ENCODE results near the gene GPR151. TPM values are rescaled to one million over a fixed set of nuclear protein-coding genes. Genes with fewer than 3 reads are reported as not detected.
"Not testable (repeated sequence)": the region's sequence is repeated elsewhere in the genome, so short reads cannot be mapped to it uniquely, and the experiment has no call there.

Gene GPR151
- total RNA-seq (not detected), polyA plus RNA-seq (not detected), total RNA-seq (0 reads per million in 6 experiments)

DNA sequence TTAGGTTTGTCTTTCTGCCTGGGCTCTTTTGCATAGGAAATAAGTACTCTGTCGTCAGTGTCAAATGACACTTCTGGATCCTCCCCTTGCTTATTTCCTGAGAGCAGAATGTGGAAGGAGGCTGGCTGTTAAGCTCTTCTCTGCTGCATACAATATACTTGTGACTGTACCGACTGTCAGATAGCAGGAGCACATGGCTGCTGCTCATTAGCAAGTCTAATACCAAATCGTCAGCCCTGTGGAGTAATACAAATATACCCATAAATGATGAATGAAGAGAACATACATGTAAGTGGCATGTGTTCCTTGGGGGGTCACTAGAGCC lies at the start of gene GPR151:
Gene GPR151 (minus strand): TSS at position 40 of the 325 bp plus-strand sequence. CDS start 77 bp downstream, outside the sequence.
- Mint-ChIP-seq H3K9me3 (no peaks in the 10 kb centered on the region), H3K36me3 (peaks cover 0 to 14% (median 0%) of the 10 kb centered on the region in 3 donors), H3K27ac (peak within 1 kb of the TSS in 4 of 10 donors; percentile 4 to 46 (median 32)), H3K4me3 (no peak within 1 kb of the TSS), H3K4me1 (peaks cover 0 to 2% (median under 1%) of the 10 kb centered on the region in 4 donors), H3K27me3 (peaks cover 0 to 6% (median 1%) of the 10 kb centered on the region in 5 donors)
- POLR2A ChIA-PET, result no interaction called here
- ATAC-seq (no peak), DNase-seq (no peak)

DNA sequence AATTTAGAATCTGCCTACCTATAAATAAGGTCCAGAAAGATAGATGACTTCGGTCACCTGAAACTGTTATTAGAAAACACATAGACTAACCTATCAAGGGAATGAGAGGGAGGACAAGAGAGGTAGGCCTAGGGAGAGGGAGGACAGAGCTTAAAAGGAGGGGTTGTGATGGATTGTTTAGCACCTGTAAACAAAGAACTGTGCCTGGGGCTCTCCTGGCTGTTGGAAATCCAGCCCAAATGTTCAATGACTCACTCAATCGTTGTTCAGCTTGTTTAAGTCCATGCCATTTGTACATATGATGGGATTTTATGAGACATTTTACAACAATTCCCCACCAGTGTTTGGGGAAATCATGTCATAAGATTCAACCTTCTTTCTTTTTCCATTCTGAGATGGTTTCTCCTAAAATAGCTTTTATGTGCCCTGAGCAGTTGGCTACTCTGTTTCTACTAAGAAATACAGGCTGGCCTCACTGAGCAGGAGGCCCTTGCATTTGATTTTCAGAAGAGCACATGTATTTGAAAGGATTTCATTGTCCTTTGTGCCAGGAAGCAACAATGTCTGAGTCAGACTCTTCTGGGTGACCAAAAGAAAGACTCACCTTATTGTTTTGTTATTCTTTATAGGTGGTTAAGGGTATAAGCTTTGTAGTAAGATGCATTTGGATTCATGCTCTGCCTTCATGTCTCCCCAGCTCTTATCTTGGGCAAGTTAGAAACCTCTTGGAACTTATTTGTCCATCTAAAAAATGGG lies 48.2 kb upstream of the GPR151 start:
- ATAC-seq (no peak), DNase-seq (no peak)
- no peak overlapping the region for H3K4me3 Mint-ChIP-seq
- POLR2A ChIA-PET, result no interaction called here
- peaks cover 0 to 6% (median 4%) of the 10 kb centered on the region in 4 donors for H3K4me1 Mint-ChIP-seq
- H3K27ac Mint-ChIP-seq, result no peak overlapping the region
- H3K27me3 Mint-ChIP-seq, result peaks cover 0 to 5% (median 1%) of the 10 kb centered on the region in 5 donors
- H3K9me3 Mint-ChIP-seq, result no peaks in the 10 kb centered on the region
- no peaks in the 10 kb centered on the region for H3K36me3 Mint-ChIP-seq

DNA sequence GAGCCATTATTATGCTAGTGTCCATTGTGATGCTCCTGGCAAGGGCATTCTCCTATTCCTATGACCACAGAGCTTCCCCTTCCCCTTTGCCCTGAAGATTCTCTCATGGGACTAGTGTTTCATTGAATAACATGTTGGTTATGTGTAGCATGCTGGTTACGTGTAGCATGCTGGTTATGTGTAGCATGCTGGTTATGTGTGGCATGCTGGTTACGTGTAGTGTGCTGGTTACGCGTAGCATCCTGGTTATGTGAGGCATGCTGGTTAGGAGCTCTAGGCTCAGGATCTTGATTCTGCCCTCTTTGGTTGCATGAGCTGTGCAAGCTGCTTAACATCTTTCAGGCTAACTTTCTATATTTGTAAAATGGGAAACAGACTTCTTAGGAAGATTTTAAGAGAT lies 46.5 kb upstream of the GPR151 start:
- DNase-seq (no peak), ATAC-seq (no peak)
- Mint-ChIP-seq H3K36me3 (no peaks in the 10 kb centered on the region), H3K4me1 (peaks cover 0 to 6% (median 4%) of the 10 kb centered on the region in 4 donors), H3K9me3 (no peaks in the 10 kb centered on the region), H3K27ac (no peak overlapping the region), H3K4me3 (no peak overlapping the region), H3K27me3 (peaks cover 0 to 10% (median 2%) of the 10 kb centered on the region in 5 donors)
- POLR2A ChIA-PET, result no interaction called here

DNA sequence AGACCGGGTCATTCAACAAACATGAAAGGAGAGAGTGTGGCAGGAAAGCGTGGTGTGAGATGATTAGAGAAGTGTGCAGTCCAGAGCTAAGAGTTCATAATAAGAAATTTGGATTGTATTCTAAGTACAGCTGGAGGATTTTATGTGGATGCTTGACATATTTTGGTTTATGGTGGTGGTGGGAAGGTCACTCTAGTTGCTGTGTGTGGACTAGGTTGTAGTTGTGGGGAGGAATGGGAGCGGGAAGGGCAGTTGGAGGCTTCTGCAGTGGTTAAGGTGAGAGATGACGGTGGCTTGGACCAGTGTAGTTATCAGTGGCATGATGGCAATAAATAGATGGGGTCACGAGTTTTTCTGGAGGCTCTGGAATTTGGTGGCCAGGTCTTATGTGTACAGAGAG lies 45.7 kb upstream of the GPR151 start:
- DNase-seq (no peak), ATAC-seq (no peak)
- POLR2A ChIA-PET, result no interaction called here
- Mint-ChIP-seq H3K36me3 (no peaks in the 10 kb centered on the region), H3K4me3 (no peak overlapping the region), H3K4me1 (peaks cover 0 to 6% (median 4%) of the 10 kb centered on the region in 4 donors), H3K27me3 (peaks cover 0 to 11% (median 2%) of the 10 kb centered on the region in 5 donors), H3K9me3 (no peaks in the 10 kb centered on the region), H3K27ac (no peak overlapping the region)

DNA sequence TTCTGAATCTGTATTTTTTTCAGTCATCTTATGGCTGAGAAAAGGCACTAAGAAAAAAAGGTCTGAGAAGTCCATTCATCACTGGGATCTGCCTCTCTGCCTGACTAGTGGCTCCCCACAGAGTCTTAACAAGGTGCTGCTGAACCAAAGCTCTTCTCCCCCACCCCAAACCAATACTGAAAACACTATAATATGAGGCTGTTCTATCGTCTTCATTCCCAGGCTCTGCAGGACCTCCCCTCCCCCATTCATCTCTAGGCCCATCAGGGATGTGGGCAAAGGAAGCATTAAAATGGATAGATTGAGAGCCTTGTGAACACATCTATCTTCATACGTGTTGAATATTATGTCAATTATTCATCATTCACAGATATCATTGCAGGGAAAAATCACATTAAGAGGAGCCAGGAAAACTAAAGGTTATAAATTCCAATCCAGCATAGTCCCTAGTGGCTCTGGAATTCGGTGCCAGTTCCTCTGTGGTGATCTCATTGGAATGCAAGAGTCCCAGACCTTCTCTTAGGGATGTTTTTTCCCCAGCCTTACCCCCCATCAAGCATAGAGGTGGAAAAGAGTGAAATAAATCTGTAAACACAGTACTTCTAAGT lies 44.3 kb upstream of the GPR151 start:
- Mint-ChIP-seq H3K36me3 (no peaks in the 10 kb centered on the region), H3K27me3 (peaks cover 0 to 11% (median 4%) of the 10 kb centered on the region in 5 donors), H3K4me1 (no peaks in the 10 kb centered on the region), H3K27ac (no peak overlapping the region), H3K4me3 (no peak overlapping the region), H3K9me3 (no peaks in the 10 kb centered on the region)
- ATAC-seq (no peak), DNase-seq (no peak)
- POLR2A ChIA-PET, result no interaction called here

DNA sequence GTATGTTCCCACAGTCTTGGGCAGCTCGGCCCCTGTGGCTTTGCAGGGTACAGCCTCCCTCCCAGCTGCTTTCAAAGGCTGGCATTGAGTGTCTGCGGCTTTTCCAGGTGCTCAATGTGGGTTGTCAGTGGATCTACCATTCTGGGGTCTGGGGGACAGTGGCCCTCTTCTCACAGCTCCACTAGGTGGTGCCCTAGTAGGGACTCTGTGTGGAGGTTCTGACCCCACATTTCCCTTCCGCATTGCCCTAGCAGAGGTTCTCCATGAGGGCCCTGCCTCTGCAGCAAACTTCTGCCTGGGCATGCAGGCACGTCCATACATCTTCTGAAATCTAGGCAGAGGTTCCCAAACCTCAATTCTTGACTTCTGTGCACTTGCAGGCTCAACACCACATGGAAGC lies 40.9 kb upstream of the GPR151 start:
- POLR2A ChIA-PET, H3K9me3 Mint-ChIP-seq, H3K4me3 Mint-ChIP-seq, H3K36me3 Mint-ChIP-seq, H3K4me1 Mint-ChIP-seq, DNase-seq, ATAC-seq, H3K27ac Mint-ChIP-seq: not testable (repeated sequence)
- peaks cover 2 to 15% (median 11%) of the 10 kb centered on the region in 5 donors for H3K27me3 Mint-ChIP-seq

DNA sequence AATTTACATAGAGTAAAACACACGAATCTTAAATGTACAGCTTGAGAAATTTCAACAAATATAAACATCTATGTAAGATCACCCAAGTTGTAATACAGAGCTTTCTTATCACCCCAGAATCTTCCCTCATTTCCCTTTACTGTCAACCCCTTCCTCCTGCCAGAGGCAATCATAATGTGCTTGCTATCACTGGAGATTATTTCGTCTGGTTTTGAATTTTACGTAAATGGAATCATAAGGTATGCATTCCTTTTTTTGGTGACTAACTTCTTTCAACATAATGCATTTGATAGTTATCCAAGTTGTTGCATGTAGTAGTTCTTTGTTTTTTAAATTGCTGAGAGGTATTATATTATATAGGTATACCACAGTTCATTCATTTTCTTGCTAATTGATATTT lies 37.5 kb upstream of the GPR151 start:
- ATAC-seq, result no peak
- Mint-ChIP-seq H3K27ac (no peak overlapping the region), H3K4me3 (no peak overlapping the region), H3K9me3 (no peaks in the 10 kb centered on the region), H3K36me3 (no peaks in the 10 kb centered on the region), H3K4me1 (no peaks in the 10 kb centered on the region), H3K27me3 (peaks cover 4 to 23% (median 12%) of the 10 kb centered on the region in 5 donors)
- POLR2A ChIA-PET, result no interaction called here
- no peak for DNase-seq

DNA sequence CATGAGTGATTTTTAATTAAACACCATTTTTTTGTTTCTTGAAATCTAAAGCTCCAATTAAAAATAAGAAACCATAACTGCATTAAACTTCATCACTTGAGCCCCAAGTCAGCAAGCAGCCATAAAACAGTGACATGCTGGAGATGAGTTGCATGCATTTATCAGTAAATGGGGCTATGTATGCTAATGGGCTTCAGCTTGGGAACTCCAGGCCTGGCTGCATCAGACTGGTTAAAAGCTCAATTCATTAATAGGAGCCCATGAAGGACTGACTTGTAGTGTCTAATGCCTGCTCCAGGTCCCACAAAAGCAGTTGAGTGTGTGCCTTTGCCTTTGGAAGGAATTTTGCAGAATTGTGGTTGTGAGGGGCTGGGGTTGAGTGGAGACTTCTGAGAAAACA lies 33.6 kb upstream of the GPR151 start:
- POLR2A ChIA-PET, result no interaction called here
- Mint-ChIP-seq H3K36me3 (no peaks in the 10 kb centered on the region), H3K27me3 (peaks cover 2 to 23% (median 8%) of the 10 kb centered on the region in 5 donors), H3K4me1 (no peaks in the 10 kb centered on the region), H3K9me3 (no peaks in the 10 kb centered on the region), H3K4me3 (no peak overlapping the region), H3K27ac (no peak overlapping the region)
- DNase-seq (no peak), ATAC-seq (no peak)

DNA sequence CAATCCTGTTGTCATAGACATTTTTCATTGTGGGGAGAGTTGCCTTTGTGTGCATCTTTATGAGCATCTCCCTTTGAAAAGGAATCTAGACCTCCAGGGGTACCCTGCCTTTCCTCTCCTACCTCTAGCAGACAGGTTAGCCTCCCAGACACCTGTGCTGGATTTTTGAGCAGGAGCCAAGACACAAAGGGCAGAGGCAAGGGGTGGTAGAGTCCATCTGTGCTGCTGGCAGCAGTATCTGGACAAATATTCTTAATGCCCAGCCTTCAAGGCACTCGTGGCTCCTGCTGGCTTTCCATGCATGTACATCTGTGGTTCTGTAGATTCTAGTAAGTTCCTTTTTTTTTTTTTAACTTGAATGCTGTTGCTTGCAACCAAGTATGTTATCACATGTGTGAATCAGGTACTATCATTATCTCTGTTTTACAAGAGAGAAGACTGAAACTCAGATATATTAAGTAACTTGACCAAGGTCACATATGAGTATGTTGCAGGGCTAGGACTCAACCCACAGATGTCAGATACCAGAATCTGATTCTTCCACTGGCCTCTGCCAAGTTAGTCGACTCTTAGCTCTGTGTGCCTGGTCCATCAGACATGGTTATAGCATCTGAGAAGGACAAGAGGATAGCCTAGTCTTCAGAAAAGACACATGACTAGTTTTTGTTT lies 32.9 kb upstream of the GPR151 start:
- no peak for ATAC-seq
- Mint-ChIP-seq H3K27me3 (peaks cover 2 to 18% (median 8%) of the 10 kb centered on the region in 5 donors), H3K27ac (no peak overlapping the region), H3K4me1 (no peaks in the 10 kb centered on the region), H3K4me3 (no peak overlapping the region), H3K36me3 (no peaks in the 10 kb centered on the region), H3K9me3 (no peaks in the 10 kb centered on the region)
- no peak for DNase-seq
- POLR2A ChIA-PET, result no interaction called here

DNA sequence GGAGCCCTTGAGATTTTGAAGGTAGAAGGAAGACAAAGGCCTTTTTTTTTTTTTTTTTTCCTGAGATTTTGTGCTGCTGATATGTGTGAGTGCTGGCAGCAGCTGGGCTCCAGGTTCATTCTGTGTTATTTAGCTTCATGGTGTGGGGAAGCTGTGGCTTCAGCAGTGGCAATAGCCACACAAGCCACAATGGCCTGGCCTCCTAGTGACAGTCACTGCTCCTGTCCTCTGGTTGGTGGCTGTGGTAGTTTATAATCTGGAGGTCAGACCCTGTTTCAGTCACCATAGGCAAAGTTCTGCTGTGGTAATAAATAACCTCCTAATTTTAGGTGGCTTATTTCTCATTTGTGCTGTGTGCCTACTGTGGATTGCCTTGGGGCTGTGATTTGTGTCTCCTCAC lies 28.2 kb upstream of the GPR151 start:
- POLR2A ChIA-PET, result no interaction called here
- H3K4me1 Mint-ChIP-seq, result peaks cover 0 to 6% (median 1%) of the 10 kb centered on the region in 4 donors
- DNase-seq (no peak), ATAC-seq (no peak)
- H3K27ac Mint-ChIP-seq, result no peak overlapping the region
- no peaks in the 10 kb centered on the region for H3K9me3 Mint-ChIP-seq
- peaks cover 0 to 9% (median 3%) of the 10 kb centered on the region in 5 donors for H3K27me3 Mint-ChIP-seq
- H3K36me3 Mint-ChIP-seq, result no peaks in the 10 kb centered on the region
- no peak overlapping the region for H3K4me3 Mint-ChIP-seq

DNA sequence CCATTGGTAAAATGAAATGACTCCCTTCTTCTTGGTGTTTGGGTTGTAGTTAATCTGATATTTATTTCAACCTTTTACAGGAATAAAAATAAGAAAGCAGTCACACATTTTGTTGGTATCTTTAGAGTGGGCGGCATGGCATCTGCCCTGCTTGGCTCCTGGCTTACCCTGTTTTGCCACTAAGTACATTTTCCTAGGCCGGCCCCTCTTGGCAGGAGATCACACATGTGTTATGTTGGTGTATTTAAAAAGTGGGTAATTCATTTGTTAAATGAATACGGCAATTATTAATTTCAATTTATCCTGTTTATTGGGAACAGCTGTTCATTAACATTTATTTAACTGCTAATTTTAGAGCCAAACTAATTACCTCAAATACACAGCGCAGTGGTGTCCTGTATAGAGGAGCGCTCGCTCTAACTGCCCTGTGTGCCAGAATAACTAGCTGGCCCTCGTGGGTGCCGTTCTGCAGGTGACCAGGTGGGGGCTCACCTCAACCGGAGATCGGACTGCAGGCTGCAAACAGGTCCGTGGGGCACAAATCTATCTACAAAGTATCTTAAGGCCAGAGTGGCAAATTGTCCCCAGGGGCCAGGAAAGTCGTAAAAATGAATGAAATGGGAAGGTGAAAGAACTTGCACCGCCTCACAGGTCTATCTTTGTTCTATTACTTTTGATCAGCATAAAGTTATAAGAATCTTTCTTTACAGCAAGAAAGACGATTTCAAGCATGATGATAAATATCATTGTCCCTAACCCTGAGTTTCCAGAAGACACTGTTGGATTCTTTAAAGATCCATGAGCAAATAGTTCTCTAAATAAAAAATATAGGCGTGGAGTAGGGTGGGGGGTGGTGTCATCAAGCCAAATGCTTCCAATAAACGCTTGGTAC lies 26.2 kb upstream of the GPR151 start:
- H3K27ac Mint-ChIP-seq, result peak overlapping the region in 1 of 10 donors; percentile 19
- DNase-seq (peak; percentile 43 to 74 (median 58)), ATAC-seq (peak; percentile 77 to 85)
- H3K4me3 Mint-ChIP-seq, result no peak overlapping the region
- H3K4me1 Mint-ChIP-seq, result peaks cover 0 to 6% (median 1%) of the 10 kb centered on the region in 4 donors
- peaks cover 0 to 2% (median 0%) of the 10 kb centered on the region in 5 donors for H3K27me3 Mint-ChIP-seq
- POLR2A ChIA-PET, result no interaction called here
- no peaks in the 10 kb centered on the region for H3K36me3 Mint-ChIP-seq
- no peaks in the 10 kb centered on the region for H3K9me3 Mint-ChIP-seq

DNA sequence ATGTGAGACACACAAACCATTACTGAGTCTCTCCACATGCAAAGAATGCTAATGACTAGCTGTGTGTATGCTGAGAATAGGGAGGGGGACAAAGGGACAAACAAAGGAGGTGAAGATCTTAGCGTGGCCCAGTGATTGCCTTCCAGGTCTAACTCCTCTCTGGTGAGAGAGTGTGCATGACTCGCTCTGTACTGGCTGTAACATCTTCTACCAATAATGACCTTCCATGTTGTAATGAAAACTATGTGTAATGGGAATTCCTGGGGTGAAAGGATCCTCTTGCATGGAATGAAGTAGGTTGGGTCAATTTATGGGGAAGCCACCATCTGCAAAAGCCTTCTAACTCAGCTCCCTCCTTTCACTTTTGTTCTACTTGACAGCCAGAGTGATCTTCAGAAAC lies 24.4 kb upstream of the GPR151 start:
- no peak for ATAC-seq
- H3K27me3 Mint-ChIP-seq, result peaks cover 0 to 3% (median 2%) of the 10 kb centered on the region in 5 donors
- POLR2A ChIA-PET, result no interaction called here
- H3K27ac Mint-ChIP-seq, result no peak overlapping the region
- DNase-seq, result no peak
- H3K4me1 Mint-ChIP-seq, result peaks cover 0 to 6% (median 1%) of the 10 kb centered on the region in 4 donors
- no peaks in the 10 kb centered on the region for H3K9me3 Mint-ChIP-seq
- no peak overlapping the region for H3K4me3 Mint-ChIP-seq
- H3K36me3 Mint-ChIP-seq, result no peaks in the 10 kb centered on the region
